Testis (tissue), 2 donors: ENCODE results near the gene GLI3.

Experiments used
- POLR2A ChIP-seq: fragments of 450-650 bp; IDR thresholded peaks from one replicate; pipeline ENCODE4 v1.6.1; 2017; ENCODE audit warnings: antibody characterized with exemption, mild to moderate bottlenecking, moderate library complexity
- TF ChIP-seq, protein P1 (sequence below), 3 experiments: fragments of 450-650 bp in 2 of 3; fragments of 200-600 bp in 1 of 3; sonication (generic) in 1 of 3; IDR thresholded peaks; one replicate each; pipeline ENCODE4 v1.5.1; 2016 to 2019; ENCODE audit warnings: antibody characterized with exemption in 3 of 3, mild to moderate bottlenecking in 2 of 3, moderate library complexity in 1 of 3

DNA sequence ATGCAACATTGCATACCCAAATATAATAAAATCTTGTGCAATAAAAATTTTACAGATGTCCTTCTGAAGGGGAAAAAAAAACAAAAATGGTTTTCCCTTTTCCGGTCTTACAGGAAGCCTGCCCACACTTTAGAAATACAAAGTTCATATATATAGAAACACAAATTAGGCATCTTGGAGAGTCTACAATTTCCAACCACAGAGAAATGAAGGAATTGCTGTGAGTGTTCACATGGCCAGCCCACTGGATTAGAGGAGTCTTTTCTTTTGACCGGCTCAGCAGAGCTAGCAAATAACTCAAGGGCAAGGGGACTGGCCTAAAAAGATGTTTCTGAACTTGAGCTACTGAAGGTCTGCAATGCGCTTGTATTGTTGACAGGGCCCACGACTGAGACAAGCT, 92.4 kb downstream of the GLI3 start:
- TF ChIP-seq, protein P1, sequence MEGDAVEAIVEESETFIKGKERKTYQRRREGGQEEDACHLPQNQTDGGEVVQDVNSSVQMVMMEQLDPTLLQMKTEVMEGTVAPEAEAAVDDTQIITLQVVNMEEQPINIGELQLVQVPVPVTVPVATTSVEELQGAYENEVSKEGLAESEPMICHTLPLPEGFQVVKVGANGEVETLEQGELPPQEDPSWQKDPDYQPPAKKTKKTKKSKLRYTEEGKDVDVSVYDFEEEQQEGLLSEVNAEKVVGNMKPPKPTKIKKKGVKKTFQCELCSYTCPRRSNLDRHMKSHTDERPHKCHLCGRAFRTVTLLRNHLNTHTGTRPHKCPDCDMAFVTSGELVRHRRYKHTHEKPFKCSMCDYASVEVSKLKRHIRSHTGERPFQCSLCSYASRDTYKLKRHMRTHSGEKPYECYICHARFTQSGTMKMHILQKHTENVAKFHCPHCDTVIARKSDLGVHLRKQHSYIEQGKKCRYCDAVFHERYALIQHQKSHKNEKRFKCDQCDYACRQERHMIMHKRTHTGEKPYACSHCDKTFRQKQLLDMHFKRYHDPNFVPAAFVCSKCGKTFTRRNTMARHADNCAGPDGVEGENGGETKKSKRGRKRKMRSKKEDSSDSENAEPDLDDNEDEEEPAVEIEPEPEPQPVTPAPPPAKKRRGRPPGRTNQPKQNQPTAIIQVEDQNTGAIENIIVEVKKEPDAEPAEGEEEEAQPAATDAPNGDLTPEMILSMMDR (IDR thresholded peaks at IDR 0.05), result no peak
- TF ChIP-seq POLR2A, result no peak
